ENCODE data around the gene NLGN1. TPM values are rescaled to one million over a fixed set of nuclear protein-coding genes. Genes with fewer than 3 reads are reported as not detected.

The NLGN1 gene
- polyA plus RNA-seq, 2 of the 4 experiments (the other 2 are of a cell fraction) = not detected

GRCh38 chr3:174162550-174162949 is 765.0 kb downstream of the NLGN1 start:
- ATAC-seq (no peak), FAIRE-seq (no peak), DNase-seq (ENCODE audit: low read depth in 1 of 2, low spot score in 1 of 2) (no peak)
- Histone ChIP-seq H3K4me3 (no peak overlapping the region), H3K4me2 (no peak overlapping the region), H3K4me1 (no peaks in the 10 kb centered on the region), H3K27ac (no peak overlapping the region), H3K9me3 (no peaks in the 10 kb centered on the region)
- ChIA-PET POLR2A (no interaction called here), CTCF (no interaction called here)
- 0% methylated on average over 1 of the region's 1 CpG for WGBS (ENCODE audit: missing lambda C conversion rate)
- TF ChIP-seq TFCP2L1 (CRISPR knock-in tag; IDR thresholded peaks at IDR 0.05) (no peak), RAD21 (conservative IDR thresholded peaks at IDR 0.05 in 1 of 2, IDR thresholded peaks at IDR 0.05 in 1 of 2) (no peak), CBX2 (IDR thresholded peaks at IDR 0.05; ENCODE audit: borderline replicate concordance, low read depth) (no peak), JUN (IDR thresholded peaks at IDR 0.05) (no peak), NPAS2 (CRISPR knock-in tag; IDR thresholded peaks at IDR 0.05; ENCODE audit: borderline replicate concordance) (no peak), EHMT2 (IDR thresholded peaks at IDR 0.05; ENCODE audit: low read depth) (no peak), BCL3 (IDR thresholded peaks at IDR 0.05) (no peak), JUNB (IDR thresholded peaks at IDR 0.05) (no peak)

DNA sequence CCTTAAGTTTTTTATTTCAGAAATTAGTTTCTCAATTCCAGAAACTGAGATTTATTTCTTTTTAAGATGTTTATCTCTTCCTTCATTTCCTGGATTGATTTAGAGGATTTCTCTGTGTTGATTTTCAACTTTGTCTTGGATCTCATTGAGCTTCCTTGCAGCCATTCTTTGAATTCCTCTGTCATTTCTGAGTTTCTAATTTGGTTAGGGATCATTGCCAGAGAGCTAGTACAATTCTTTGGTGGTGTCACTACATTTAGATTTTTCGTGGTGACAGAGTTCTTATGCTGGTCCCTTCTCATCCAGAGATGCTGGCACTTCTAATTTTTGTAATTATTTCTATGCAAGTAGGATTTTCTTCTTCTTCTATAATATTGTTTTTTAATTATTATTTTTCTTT is 770.5 kb downstream of the NLGN1 start:
- ATAC-seq (no peak), DNase-seq (ENCODE audit: low read depth in 1 of 2, low spot score in 1 of 2) (no peak), FAIRE-seq (no peak)
- WGBS (ENCODE audit: missing lambda C conversion rate) = 0% methylated on average over 1 of the region's 1 CpG
- CTCF ChIA-PET = no interaction called here
- H3K4me1 ChIP-seq = no peaks in the 10 kb centered on the region
- H3K27ac ChIP-seq = no peak overlapping the region
- TF ChIP-seq CBX2 (IDR thresholded peaks at IDR 0.05; ENCODE audit: borderline replicate concordance, low read depth) (no peak), SREBF2 (IDR thresholded peaks at IDR 0.05) (no peak), NR3C1 (IDR thresholded peaks at IDR 0.05) (no peak), JUN (IDR thresholded peaks at IDR 0.05) (no peak), HEYL (CRISPR knock-in tag; IDR thresholded peaks at IDR 0.05) (no peak), KDM5A (IDR thresholded peaks at IDR 0.05) (no peak), POLR2AphosphoS2 (conservative IDR thresholded peaks at IDR 0.05; ENCODE audit: low read length) (no peak), MAZ (IDR thresholded peaks at IDR 0.05; ENCODE audit: borderline replicate concordance, low read depth, low read length) (no peak), RARB (CRISPR knock-in tag; IDR thresholded peaks at IDR 0.05) (no peak), KDM1A (IDR thresholded peaks at IDR 0.05; ENCODE audit: low read depth) (no peak)
- TF ChIP-seq, protein P1, sequence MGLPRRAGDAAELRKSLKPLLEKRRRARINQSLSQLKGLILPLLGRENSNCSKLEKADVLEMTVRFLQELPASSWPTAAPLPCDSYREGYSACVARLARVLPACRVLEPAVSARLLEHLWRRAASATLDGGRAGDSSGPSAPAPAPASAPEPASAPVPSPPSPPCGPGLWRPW (IDR thresholded peaks at IDR 0.05) = no peak
- TF ChIP-seq, protein P2, sequence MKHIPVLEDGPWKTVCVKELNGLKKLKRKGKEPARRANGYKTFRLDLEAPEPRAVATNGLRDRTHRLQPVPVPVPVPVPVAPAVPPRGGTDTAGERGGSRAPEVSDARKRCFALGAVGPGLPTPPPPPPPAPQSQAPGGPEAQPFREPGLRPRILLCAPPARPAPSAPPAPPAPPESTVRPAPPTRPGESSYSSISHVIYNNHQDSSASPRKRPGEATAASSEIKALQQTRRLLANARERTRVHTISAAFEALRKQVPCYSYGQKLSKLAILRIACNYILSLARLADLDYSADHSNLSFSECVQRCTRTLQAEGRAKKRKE (CRISPR knock-in tag; IDR thresholded peaks at IDR 0.05; ENCODE audit: low read depth) = no peak
- TF ChIP-seq, protein P3, sequence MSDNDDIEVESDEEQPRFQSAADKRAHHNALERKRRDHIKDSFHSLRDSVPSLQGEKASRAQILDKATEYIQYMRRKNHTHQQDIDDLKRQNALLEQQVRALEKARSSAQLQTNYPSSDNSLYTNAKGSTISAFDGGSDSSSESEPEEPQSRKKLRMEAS (IDR thresholded peaks at IDR 0.05) = no peak
- TF ChIP-seq, protein P4, sequence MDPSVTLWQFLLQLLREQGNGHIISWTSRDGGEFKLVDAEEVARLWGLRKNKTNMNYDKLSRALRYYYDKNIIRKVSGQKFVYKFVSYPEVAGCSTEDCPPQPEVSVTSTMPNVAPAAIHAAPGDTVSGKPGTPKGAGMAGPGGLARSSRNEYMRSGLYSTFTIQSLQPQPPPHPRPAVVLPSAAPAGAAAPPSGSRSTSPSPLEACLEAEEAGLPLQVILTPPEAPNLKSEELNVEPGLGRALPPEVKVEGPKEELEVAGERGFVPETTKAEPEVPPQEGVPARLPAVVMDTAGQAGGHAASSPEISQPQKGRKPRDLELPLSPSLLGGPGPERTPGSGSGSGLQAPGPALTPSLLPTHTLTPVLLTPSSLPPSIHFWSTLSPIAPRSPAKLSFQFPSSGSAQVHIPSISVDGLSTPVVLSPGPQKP (IDR thresholded peaks at IDR 0.05; ENCODE audit: low read depth, low read length) = no peak
- POLR2A ChIA-PET = no interaction called here
- no peak overlapping the region for H3K4me3 ChIP-seq
- H3K4me2 ChIP-seq = no peak overlapping the region
- no peaks in the 10 kb centered on the region for H3K9me3 ChIP-seq

DNA sequence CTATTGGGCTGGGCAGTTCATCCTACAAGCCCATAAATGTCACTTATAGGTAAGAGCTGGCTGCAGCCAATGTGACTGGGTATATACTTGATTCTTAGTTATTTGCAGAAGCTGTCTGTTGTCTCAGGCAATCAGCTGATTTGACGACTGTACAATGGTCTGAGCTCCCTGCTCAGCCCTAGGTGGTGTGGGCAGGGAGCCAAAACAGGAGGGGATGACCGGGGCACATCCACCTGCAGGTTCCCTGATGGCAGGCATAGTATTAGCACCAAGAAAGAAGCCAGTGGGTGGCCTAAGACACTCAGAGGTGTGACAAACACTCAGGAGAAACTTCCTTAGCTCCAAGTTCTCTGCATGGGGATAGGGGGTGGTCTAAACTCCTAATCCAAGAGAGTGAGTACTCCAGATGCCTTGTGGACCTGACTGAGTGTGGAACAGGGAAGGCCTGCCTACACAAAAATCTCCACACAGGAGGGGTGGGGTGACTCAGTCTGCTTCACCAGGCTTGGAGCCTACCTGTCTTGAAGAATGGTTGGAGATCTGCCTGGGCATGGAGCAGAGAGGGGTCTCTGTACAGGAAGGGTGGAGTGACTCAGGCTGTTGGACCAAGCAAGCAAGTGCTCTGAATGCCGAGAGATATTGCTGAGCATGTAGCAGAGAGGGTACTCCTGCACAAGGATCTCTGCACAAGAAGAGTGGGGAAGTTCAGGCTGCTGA is 771.2 kb downstream of the NLGN1 start:
- DNase-seq (ENCODE audit: low read depth in 1 of 2, low spot score in 1 of 2) (no peak), ATAC-seq (no peak), FAIRE-seq (no peak)
- H3K4me3 ChIP-seq = no peak overlapping the region
- TF ChIP-seq SREBF2 (IDR thresholded peaks at IDR 0.05) = no peak
- TF ChIP-seq ZC3H11A (IDR thresholded peaks at IDR 0.05) = no peak
- no peak for TF ChIP-seq CBX8 (IDR thresholded peaks at IDR 0.05)
- TF ChIP-seq KDM5A (IDR thresholded peaks at IDR 0.05) = no peak
- no peak for TF ChIP-seq HOXB13 (CRISPR knock-in tag; IDR thresholded peaks at IDR 0.05; ENCODE audit: low read depth)
- no peak for TF ChIP-seq TFCP2L1 (CRISPR knock-in tag; IDR thresholded peaks at IDR 0.05)
- no peak for TF ChIP-seq CEBPB (IDR thresholded peaks at IDR 0.05)
- no peak for TF ChIP-seq JUNB (IDR thresholded peaks at IDR 0.05)
- TF ChIP-seq, protein P5, sequence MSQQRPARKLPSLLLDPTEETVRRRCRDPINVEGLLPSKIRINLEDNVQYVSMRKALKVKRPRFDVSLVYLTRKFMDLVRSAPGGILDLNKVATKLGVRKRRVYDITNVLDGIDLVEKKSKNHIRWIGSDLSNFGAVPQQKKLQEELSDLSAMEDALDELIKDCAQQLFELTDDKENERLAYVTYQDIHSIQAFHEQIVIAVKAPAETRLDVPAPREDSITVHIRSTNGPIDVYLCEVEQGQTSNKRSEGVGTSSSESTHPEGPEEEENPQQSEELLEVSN (IDR thresholded peaks at IDR 0.05; ENCODE audit: borderline replicate concordance, low read depth) = no peak
- TF ChIP-seq MYC (IDR thresholded peaks at IDR 0.05; ENCODE audit: borderline replicate concordance, low read length) = no peak
- POLR2A ChIA-PET = no interaction called here
- no peaks in the 10 kb centered on the region for H3K4me1 ChIP-seq
- CTCF ChIA-PET = no interaction called here
- WGBS (ENCODE audit: missing lambda C conversion rate) = 25% methylated on average over 2 of the region's 3 CpGs
- no peaks in the 10 kb centered on the region for H3K9me3 ChIP-seq
- no peak overlapping the region for H3K27ac ChIP-seq
- no peak overlapping the region for H3K4me2 ChIP-seq
